Cardiac septum (tissue), 1 donor: ENCODE data around the gene HYKK. TPM values are rescaled to one million over a fixed set of nuclear protein-coding genes. Genes with fewer than 3 reads are reported as not detected.
"Not testable (repeated sequence)": the region's sequence is repeated elsewhere in the genome, so short reads cannot be mapped to it uniquely, and the experiment has no call there.

Source experiments
- DNase-seq: peaks from one replicate; pipeline ENCODE4 v3.0.0-alpha.2; 2020; ENCODE audit warnings: low spot score
- intact Hi-C: fragments of 100-400 bp; cut with DNase I; formaldehyde crosslinking; loops from one replicate; pipeline ENCODE4 v1.14.0; 2022
- long read RNA-seq: library from polyadenylated mRNA; unstranded; transcript quantifications from one replicate; pipeline ENCODE4 v2.0.0, GENCODE V29; 2021
- total RNA-seq: library from RNA; stranded (reverse); fragmentation: NEBNext Ultra II Directional; extraction: Animal tissue kit (Norgen Biotek cat#: 25700); gene quantifications from one replicate; pipeline ENCODE4 v1.2.1, GENCODE V29; 2021
- donor health status: DM: no; HTN: no; CAD: no.

Gene HYKK
- 5.1 TPM for total RNA-seq
- long read RNA-seq, partial matches to known transcripts = 0 of 2 reads
- long read RNA-seq, other reads (novel, unspliced or antisense) = 0 of 2 reads

- intact Hi-C loops = no loop called here
- DNase-seq = peak; percentile 94
Measured at GRCh38 chr15:78506971-78507830, at the start of gene HYKK. Gene HYKK (plus strand): TSS chr15:78507577. CDS start chr15:78513089, 5,512 bp downstream.

DNA sequence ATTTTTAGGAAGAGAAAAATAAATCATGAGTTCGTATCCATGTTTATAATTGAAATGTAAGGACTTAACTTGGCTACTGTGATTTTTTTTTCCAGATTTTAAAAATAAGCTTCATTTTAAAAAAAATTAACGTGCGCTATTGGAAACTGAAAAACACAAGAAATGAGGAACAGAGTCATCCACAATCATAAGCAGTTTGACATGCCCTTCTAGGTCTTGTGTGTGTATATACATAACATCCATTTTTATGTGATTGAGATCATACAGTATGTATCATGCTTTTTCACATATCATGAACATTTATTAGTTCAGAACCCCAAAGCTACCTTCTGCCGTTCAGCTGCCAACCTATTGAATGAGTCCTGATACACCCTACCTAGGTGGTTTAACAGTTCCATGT lies 46.6 kb upstream of the HYKK start:
- intact Hi-C loops = no loop called here
- DNase-seq = no peak

DNA sequence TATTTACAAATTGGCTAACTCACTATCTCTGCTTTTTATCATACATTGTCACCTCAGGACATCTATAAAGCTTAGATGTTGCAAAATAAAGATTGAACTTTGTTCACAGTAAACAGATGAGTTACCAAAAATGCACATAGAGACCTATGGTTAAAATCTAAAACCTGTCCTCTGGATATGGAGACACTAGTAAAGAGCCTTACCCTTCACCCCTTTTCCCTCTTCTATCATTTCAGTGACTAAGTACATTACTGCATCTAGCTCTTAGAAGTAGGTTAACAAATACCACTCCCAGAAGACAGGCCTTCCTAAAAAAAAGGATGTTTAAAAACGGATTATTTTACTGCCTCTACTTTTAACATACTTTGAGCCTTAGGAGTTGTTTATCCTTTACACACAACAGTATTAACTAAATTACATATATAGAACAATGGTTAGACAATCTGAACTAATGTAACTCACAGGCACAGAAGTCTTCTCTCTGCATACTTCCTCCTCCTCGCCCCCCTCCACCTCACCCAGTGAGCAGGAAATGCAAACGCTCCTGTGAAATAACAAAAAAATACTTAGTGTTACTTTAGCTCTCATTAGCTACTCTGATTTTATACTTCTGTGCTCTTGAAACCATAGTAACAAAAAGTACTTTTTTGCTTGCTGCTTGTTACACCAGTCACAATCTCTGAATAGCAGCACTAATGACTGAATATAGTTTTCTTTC lies 46.0 kb upstream of the HYKK start:
- intact Hi-C loops = no loop called here
- DNase-seq = no peak

- intact Hi-C loops = no loop called here
- DNase-seq = no peak
Measured at GRCh38 chr15:78469031-78469430, 38.3 kb upstream of the HYKK start.

- DNase-seq = no peak
- intact Hi-C loops = no loop called here
Measured at GRCh38 chr15:78477295-78477694, 30.1 kb upstream of the HYKK start.

DNA sequence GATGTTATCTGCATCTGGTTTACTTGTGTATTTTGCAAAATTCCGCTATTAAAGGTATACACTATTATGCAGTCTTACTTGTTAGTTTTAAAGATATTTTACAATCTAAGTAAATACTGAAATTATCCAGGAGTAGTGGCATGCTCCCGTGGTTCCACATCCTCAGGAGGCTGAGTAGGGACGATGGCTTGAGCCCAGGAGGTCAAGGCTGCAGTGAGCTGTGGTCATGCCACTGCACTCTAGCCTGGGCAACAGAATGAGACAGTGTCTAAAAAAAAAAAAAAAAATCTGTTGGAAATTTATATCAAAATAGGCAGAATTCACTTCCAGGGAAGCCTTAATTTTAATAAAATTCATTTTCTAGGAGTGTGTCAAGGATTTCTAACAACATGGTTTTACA lies 27.7 kb upstream of the HYKK start:
- DNase-seq = no peak
- intact Hi-C loops = no loop called here

DNA sequence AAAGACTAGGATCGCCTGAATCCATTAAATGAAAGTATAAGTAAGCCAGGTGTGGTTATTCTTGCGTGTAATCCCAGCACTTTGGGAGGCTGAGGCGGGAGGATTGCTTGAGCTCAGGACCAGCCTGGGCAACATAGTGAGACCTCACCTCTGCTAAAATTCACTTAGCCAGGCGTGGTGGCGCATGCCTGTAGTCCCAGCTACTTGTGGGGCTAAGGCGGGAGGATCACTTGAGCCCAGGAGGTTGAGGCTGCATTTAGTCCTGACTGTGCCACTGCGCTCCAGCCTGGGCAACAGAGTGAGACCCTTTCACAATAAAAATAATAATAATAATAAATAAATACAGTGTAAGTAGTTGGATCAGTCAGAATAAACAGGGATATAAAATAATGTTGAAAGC lies 25.5 kb upstream of the HYKK start:
- no peak for DNase-seq
- intact Hi-C loops = loop anchor here (2.0 kb wide), 1 partner anchor 173 kb away; no protein-coding TSS in a partner anchor

GRCh38 chr15:78492872-78493271 lies 14.5 kb upstream of the HYKK start:
- intact Hi-C loops = no loop called here
- DNase-seq = no peak

DNA sequence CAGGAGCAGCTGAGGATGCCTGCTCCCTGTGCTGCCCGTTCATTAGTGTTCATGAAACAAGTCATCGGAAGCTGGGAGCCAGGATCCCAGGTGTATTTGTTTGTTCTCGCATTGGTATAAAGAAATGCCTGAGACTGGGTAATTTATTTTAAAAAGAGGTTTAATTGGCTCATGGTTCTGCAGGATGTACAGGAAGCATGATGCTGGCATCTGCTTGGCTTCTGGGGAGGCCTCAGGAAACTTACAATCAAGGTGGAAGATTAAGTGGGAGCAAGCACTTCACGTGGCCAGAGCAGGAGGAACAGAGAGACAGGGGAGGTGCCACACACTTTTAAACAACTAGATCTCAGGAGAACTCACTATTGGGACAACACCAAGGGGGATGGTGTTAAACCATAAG lies 5.5 kb upstream of the HYKK start:
- intact Hi-C loops = no loop called here
- DNase-seq = no peak

GRCh38 chr15:78502641-78503040 lies 4.7 kb upstream of the HYKK start:
- no peak for DNase-seq
- intact Hi-C loops = no loop called here

DNA sequence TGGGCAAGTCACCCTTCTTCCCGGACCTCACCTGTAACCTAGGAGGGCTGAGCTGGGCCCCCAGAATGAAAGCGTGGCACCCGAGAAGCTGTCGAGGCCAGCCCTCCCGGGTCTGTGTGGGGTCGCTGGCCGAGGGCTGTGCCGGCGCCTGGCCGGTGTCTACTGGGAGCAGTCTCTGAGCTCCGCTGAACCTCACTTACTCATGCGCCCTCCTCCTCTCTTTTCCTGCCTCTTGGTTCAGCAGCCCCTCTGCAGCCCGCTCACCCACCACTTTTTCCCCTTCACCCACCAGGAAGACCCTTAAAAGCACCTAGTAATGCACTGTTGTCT lies 419 bp downstream of the HYKK start:
- intact Hi-C loops = no loop called here
- DNase-seq = no peak

- no peak for DNase-seq
- intact Hi-C loops = no loop called here
Measured at GRCh38 chr15:78508272-78508671, 895 bp downstream of the HYKK start.

GRCh38 chr15:78509726-78510312 lies 2.4 kb downstream of the HYKK start:
- intact Hi-C loops = no loop called here
- no peak for DNase-seq

GRCh38 chr15:78520035-78520434 lies 12.7 kb downstream of the HYKK start:
- DNase-seq, intact Hi-C loops: not testable (repeated sequence)

GRCh38 chr15:78524230-78524629 lies 16.9 kb downstream of the HYKK start:
- no peak for DNase-seq
- intact Hi-C loops = no loop called here

- intact Hi-C loops = no loop called here
- no peak for DNase-seq
Measured at GRCh38 chr15:78527325-78527724, 19.9 kb downstream of the HYKK start.

- intact Hi-C loops = no loop called here
- no peak for DNase-seq
Measured at GRCh38 chr15:78533331-78533730, 26.0 kb downstream of the HYKK start.

GRCh38 chr15:78536134-78536533 lies 28.8 kb downstream of the HYKK start:
- intact Hi-C loops = no loop called here
- no peak for DNase-seq

DNA sequence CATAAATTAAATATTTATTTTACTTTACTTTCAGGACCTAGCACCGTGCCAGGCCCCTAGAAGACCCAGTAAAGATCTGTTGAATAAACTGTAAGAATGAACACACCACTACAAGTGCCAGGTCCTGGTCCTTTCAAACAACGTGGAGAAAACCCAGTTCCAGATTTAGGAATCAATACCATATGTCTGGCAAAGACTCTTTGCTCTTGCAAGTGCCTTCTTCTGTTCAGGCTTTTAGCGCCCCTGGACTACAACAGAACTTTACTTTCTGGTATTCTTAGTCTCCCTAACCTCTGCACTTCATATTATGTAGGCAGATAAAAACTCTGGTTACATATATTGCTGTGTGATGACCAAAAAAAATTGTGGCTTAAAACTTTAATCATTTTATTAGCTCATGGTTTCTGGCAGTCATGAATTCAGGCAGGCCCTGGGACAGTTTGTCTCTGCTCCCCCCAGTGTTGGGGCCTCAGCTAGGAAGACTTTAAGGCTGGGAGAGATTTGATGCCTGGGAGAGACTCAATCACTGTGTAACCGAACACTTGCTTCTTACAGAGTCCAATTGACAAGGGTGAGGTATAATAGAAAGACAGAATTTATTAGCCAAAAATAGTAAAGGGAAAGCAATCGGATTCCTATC lies 30.0 kb downstream of the HYKK start:
- intact Hi-C loops = no loop called here
- no peak for DNase-seq

GRCh38 chr15:78538358-78538757 lies 31.0 kb downstream of the HYKK start:
- intact Hi-C loops = no loop called here
- no peak for DNase-seq
